ENCODE measurements around the gene OR5A2.

- no peak for TF ChIP-seq CTCF (conservative IDR thresholded peaks at IDR 0.05)
- no peak for TF ChIP-seq ZFX (IDR thresholded peaks at IDR 0.05)
Measured at GRCh38 chr11:59400461-59401261, 25.6 kb downstream of the OR5A2 start.
